ENCODE data around the gene CD300E. TPM values are rescaled to one million over a fixed set of nuclear protein-coding genes. Genes with fewer than 3 reads are reported as not detected.

The CD300E gene
- total and polyA plus RNA-seq, 12 donors: 0.07 to 4.9 (median 0.35) TPM

DNA sequence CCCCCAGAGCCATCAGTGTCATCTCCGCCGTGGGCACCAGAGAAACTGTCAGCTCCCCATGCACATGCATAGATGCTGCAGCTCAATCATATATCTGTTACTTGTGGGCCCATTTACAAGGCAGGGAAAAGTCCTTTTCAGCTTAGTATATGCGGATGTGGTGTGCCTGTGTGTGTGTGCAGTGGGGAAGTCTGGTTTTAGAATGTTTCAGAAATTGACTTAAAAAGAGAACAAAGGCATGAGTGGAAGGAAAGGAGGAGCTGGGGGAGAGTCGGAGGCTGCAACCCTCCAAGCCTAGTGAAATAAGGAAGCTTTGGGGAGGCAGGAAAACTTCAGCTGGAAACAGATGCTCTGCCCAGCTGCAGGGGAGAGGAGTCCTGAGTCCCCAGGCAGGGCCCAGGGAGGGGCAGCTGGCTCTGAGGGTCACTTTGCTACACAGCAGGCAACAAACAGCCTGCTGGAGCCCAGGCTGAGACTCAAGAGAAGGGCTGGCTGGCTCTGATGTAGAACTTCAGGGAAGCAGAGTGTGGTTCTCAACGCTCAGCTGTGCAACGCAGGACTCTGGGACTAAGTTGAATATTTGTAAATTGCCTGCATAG, 20.4 kb downstream of the CD300E start:
- ATAC-seq: peak in 5 of 8 donors; percentile 5 to 44 (median 19)
- DNase-seq: no peak
- H3K9me3 ChIP-seq: no peaks in the 10 kb centered on the region
- peaks cover 0 to 40% (median 27%) of the 10 kb centered on the region in 7 donors for H3K27me3 ChIP-seq
- H3K27ac ChIP-seq: peak overlapping the region in 1 of 10 donors; percentile 14
- H3K4me3 ChIP-seq: no peak overlapping the region
- H3K36me3 ChIP-seq: no peaks in the 10 kb centered on the region
- TF ChIP-seq, protein P1, sequence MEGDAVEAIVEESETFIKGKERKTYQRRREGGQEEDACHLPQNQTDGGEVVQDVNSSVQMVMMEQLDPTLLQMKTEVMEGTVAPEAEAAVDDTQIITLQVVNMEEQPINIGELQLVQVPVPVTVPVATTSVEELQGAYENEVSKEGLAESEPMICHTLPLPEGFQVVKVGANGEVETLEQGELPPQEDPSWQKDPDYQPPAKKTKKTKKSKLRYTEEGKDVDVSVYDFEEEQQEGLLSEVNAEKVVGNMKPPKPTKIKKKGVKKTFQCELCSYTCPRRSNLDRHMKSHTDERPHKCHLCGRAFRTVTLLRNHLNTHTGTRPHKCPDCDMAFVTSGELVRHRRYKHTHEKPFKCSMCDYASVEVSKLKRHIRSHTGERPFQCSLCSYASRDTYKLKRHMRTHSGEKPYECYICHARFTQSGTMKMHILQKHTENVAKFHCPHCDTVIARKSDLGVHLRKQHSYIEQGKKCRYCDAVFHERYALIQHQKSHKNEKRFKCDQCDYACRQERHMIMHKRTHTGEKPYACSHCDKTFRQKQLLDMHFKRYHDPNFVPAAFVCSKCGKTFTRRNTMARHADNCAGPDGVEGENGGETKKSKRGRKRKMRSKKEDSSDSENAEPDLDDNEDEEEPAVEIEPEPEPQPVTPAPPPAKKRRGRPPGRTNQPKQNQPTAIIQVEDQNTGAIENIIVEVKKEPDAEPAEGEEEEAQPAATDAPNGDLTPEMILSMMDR (IDR thresholded peaks at IDR 0.05): no peak
- intact Hi-C loops (cut with DNase I): loop anchor here in 1 of 10 donors (10.0 kb wide), 1 partner anchor 228 kb away; no protein-coding TSS in a partner anchor
- 61 to 62% methylated on average over 6 of the region's 6 CpGs for WGBS, 2 donors
- H3K4me1 ChIP-seq: peaks cover 0 to 67% (median 3%) of the 10 kb centered on the region in 9 donors

DNA sequence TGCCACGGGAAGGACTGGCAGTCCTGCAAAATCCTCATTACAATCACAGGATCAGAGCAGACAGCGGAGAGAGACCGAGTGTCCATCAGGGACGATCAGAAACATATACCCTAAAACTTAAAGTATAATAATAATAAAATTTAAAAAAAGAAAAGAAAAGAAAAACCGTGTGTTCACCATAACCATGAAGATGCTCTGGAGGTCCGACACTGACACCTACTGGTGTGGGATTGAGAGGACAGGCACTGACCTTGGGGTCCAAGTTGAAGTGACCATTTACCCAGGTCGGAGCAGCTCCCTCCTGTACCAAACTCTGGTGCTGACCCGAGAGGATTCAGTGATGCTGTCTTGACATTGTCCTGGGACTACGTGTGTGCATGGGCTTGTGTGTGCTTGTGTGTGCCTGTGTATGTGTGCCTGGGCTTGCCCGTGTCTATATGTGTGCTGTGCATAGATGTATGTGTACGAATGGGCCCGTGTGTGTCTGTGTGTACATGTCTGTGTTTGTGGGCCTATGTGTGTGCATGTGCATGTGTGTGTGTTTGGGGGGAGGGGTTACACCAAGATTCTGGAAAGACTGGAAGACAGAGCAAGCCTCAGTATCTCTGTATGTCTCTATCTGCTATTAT, 21.5 kb downstream of the CD300E start:
- no peaks in the 10 kb centered on the region for H3K36me3 ChIP-seq
- TF ChIP-seq, protein P1 (IDR thresholded peaks at IDR 0.05): peak in 8 of 9 donors; percentile 21 to 75 (median 60)
- ATAC-seq (peak in 1 of 8 donors; percentile 45), DNase-seq (peak in 1 of 2 donors; percentile 32)
- WGBS, 2 donors: 46 to 52% methylated on average over 12 of the region's 12 CpGs
- no peak overlapping the region for H3K4me3 ChIP-seq
- H3K27ac ChIP-seq: no peak overlapping the region
- peaks cover 0 to 43% (median 27%) of the 10 kb centered on the region in 7 donors for H3K27me3 ChIP-seq
- H3K9me3 ChIP-seq: no peaks in the 10 kb centered on the region
- peaks cover 0 to 67% (median 3%) of the 10 kb centered on the region in 9 donors for H3K4me1 ChIP-seq
- intact Hi-C loops (cut with DNase I): loop anchor here in 1 of 10 donors (10.0 kb wide), 1 partner anchor 227 kb away; no protein-coding TSS in a partner anchor

DNA sequence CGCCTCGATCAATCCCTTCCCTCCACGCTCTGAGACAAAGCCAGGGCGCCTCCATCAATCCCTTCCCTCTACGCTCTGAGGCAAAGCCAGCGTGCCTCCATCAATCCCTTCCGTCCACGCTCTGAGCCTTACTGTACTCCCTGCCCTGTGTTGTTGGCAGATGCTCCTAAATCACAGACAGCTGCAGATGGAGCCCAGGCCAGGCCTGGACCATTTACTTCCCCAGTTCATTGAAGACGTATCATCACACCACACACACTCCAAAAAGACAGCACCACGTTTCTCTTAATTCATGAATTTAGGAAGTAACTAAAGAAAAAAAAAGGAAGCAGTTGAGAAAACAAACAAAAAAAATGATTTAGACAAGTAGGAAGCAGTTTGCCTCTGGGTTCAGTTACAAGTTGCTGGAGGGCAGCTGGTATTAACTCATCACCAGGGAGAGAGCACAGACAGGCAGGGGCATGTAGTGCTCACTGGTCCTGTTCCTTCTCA, 24.0 kb downstream of the CD300E start:
- 37 to 46% methylated on average over 10 of the region's 10 CpGs for WGBS, 2 donors
- H3K27ac ChIP-seq: peak overlapping the region in 1 of 10 donors; percentile 75
- TF ChIP-seq, protein P1 (IDR thresholded peaks at IDR 0.05): no peak
- DNase-seq (no peak), ATAC-seq (peak in 5 of 8 donors; percentile 54 to 73 (median 71))
- H3K4me1 ChIP-seq: peaks cover 0 to 47% (median 0%) of the 10 kb centered on the region in 9 donors
- peaks cover 0 to 54% (median 27%) of the 10 kb centered on the region in 7 donors for H3K27me3 ChIP-seq
- H3K4me3 ChIP-seq: no peak overlapping the region
- H3K36me3 ChIP-seq: no peaks in the 10 kb centered on the region
- H3K9me3 ChIP-seq: no peaks in the 10 kb centered on the region
- intact Hi-C loops (cut with DNase I): no loop called here

DNA sequence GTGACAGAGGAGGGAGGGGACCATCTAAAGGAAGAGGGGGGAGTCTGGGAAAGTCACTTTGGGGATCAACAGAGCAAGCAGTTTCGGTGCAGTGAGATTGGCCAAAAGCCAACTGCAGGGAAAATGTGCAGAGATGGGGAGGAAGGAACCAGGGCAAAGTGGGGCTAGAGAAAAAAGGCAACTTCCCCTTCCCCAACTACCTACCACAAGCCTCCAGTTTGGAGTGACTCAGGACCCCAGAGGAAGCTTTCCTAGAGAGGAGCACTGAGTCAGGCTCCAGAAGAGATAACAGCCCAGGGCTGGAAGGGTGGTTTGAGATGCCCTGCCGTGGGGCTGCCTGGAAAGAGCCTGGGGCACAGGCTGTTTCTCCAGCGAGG, 24.5 kb downstream of the CD300E start:
- DNase-seq: no peak
- Histone ChIP-seq H3K9me3 (no peaks in the 10 kb centered on the region), H3K36me3 (no peaks in the 10 kb centered on the region), H3K27me3 (peaks cover 0 to 58% (median 30%) of the 10 kb centered on the region in 7 donors), H3K27ac (peak overlapping the region in 1 of 10 donors; percentile 75), H3K4me3 (no peak overlapping the region), H3K4me1 (peaks cover 0 to 43% (median 0%) of the 10 kb centered on the region in 9 donors)
- ATAC-seq: peak in 2 of 8 donors; percentile 34 to 38
- intact Hi-C loops (cut with DNase I): no loop called here
- 13 to 24% methylated on average over 3 of the region's 3 CpGs for WGBS, 2 donors
- TF ChIP-seq, protein P1 (IDR thresholded peaks at IDR 0.05): no peak

All from heart right ventricle (tissue), 16 donors.